K562 (cell line): ENCODE data around the gene KCTD8.

ENCODE experiments used
- GABPA ChIP-seq: fragments of 200-800 bp; sonication (Bioruptor generic); conservative IDR thresholded peaks from 2 replicates; pipeline ENCODE4 v1.6.1; 2016; ENCODE audit warnings: low read depth, missing genetic modification characterization, missing compliant biosample characterization
- POLR2A ChIP-seq: fragments of 450-650 bp; conservative IDR thresholded peaks from 2 replicates; pipeline ENCODE4 v1.6.1; 2016
- POLR2G ChIP-seq: fragments of 200-400 bp; formaldehyde crosslinking; IDR thresholded peaks from 2 replicates; pipeline ENCODE4 v1.6.1; 2017; ENCODE audit warnings: low read depth, mild to moderate bottlenecking, antibody characterized with exemption, low read length, moderate library complexity
- TF ChIP-seq, protein P1 (sequence below): sonication (generic); formaldehyde crosslinking; IDR thresholded peaks from 2 replicates; pipeline ENCODE4 v1.8.0; 2022; ENCODE audit warnings: mild to moderate bottlenecking, missing genetic modification reagents, borderline replicate concordance
- TF ChIP-seq, protein P2 (sequence below), 3 experiments: IDR thresholded peaks in 2 of 3; conservative IDR thresholded peaks in 1 of 3; 2 replicates each; pipeline ENCODE4 v1.5.1; 2011 to 2012; ENCODE audit warnings: low read length in 3 of 3, mild to moderate bottlenecking in 3 of 3, control low read depth in 2 of 3, improper control_type of control experiment in 1 of 3, inconsistent platforms in 1 of 3, low read depth in 1 of 3, mixed read lengths in 1 of 3, moderate library complexity in 1 of 3; ENCODE audit not compliant: insufficient read depth in 2 of 3

DNA sequence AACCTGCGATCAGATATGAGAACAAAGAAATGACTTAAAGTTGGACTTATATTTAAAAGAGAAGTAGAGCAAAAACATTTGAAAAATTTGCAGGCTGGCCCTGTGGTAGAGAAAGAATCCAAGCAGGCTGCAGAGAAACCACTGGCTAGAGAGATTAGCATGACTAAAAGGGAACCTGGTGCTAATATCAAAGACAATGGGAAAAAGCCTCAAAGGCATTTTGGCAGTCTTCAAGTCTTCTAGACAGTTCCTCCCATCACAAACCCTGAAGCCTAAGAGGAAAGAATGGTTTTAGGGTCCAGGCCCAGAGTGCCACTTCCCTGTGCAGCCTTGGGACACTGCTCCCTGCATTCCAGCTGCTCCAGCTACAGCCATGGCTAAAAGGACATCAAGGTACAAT is 33.4 kb downstream of the KCTD8 start:
- no peak for TF ChIP-seq POLR2A
- TF ChIP-seq GABPA (tag): no peak
- no peak for TF ChIP-seq POLR2G
- TF ChIP-seq, protein P1, sequence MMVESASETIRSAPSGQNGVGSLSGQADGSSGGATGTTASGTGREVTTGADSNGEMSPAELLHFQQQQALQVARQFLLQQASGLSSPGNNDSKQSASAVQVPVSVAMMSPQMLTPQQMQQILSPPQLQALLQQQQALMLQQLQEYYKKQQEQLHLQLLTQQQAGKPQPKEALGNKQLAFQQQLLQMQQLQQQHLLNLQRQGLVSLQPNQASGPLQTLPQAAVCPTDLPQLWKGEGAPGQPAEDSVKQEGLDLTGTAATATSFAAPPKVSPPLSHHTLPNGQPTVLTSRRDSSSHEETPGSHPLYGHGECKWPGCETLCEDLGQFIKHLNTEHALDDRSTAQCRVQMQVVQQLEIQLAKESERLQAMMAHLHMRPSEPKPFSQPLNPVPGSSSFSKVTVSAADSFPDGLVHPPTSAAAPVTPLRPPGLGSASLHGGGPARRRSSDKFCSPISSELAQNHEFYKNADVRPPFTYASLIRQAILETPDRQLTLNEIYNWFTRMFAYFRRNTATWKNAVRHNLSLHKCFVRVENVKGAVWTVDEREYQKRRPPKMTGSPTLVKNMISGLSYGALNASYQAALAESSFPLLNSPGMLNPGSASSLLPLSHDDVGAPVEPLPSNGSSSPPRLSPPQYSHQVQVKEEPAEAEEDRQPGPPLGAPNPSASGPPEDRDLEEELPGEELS: no peak
- TF ChIP-seq, protein P2, sequence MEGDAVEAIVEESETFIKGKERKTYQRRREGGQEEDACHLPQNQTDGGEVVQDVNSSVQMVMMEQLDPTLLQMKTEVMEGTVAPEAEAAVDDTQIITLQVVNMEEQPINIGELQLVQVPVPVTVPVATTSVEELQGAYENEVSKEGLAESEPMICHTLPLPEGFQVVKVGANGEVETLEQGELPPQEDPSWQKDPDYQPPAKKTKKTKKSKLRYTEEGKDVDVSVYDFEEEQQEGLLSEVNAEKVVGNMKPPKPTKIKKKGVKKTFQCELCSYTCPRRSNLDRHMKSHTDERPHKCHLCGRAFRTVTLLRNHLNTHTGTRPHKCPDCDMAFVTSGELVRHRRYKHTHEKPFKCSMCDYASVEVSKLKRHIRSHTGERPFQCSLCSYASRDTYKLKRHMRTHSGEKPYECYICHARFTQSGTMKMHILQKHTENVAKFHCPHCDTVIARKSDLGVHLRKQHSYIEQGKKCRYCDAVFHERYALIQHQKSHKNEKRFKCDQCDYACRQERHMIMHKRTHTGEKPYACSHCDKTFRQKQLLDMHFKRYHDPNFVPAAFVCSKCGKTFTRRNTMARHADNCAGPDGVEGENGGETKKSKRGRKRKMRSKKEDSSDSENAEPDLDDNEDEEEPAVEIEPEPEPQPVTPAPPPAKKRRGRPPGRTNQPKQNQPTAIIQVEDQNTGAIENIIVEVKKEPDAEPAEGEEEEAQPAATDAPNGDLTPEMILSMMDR (IDR thresholded peaks at IDR 0.05 in 2 of 3, conservative IDR thresholded peaks at IDR 0.05 in 1 of 3; ENCODE audit: insufficient read depth in 2 of 3, low read depth in 1 of 3, low read length in 3 of 3): no peak
